Measurements from ENCODE around the gene ZDHHC14. TPM values are rescaled to one million over a fixed set of nuclear protein-coding genes. Genes with fewer than 3 reads are reported as not detected.

The ZDHHC14 gene
- total RNA-seq, 2 donors from 2014 or later, result 53.3 to 66.2 TPM

DNA sequence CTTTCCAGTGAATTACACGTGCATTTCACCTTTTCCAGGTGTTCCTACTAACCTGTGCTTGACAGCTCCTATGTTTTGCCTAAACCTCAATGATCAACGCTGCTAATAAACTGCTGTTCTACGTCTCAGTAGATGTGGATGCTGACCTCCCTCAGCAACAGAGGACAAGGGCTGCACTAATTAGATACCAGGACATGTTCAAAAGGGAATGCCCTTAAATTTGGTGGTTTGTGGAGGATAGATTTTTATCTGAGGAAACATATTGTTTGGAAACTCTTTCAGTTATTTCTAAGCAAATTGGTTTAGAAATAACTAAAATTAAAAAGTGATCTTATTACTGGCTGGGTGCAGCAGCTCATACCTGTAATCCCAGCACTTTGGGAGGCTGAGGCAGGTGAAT is 19.1 kb upstream of the ZDHHC14 start:
- TF ChIP-seq POLR2A (IDR thresholded peaks at IDR 0.05), result no peak
- Histone ChIP-seq H3K36me3 (no peaks in the 10 kb centered on the region), H3K27me3 (replicated peaks; ENCODE audit: insufficient read depth) (no peaks in the 10 kb centered on the region), H3K4me3 (no peak overlapping the region), H3K9me3 (no peaks in the 10 kb centered on the region), H3K4me1 (replicated peaks) (no peaks in the 10 kb centered on the region), H3K27ac (no peak overlapping the region)
- intact Hi-C loops (cut with DNase I), result no loop called here
- no peak for DNase-seq (ENCODE audit: low spot score)
- WGBS, result 61% methylated on average over 3 of the region's 3 CpGs

DNA sequence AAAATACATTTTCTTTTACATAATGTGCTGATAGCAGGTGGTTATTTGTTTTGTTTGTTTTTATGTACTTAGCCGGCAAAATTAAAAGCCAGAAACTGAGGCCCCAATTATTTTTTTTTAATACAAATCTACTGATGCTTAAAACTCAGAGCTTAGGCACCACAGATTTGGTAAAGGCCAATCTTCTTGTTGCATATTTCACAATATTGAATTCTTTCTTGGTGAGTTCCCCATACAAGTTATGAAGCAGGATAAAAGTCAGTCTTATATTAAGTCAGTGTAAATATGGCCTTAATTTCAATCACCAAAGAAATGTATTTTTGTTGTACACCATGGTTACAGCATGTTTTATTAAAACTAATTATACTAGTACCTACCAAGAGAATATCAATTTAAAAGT is 16.3 kb upstream of the ZDHHC14 start:
- WGBS, result 96% methylated on average over 1 of the region's 1 CpG
- Histone ChIP-seq H3K4me3 (no peak overlapping the region), H3K4me1 (replicated peaks) (no peaks in the 10 kb centered on the region), H3K27me3 (replicated peaks; ENCODE audit: insufficient read depth) (no peaks in the 10 kb centered on the region), H3K27ac (no peak overlapping the region), H3K9me3 (no peaks in the 10 kb centered on the region), H3K36me3 (no peaks in the 10 kb centered on the region)
- intact Hi-C loops (cut with DNase I), result no loop called here
- TF ChIP-seq POLR2AphosphoS5 (IDR thresholded peaks at IDR 0.05) (no peak), POLR2A (IDR thresholded peaks at IDR 0.05) (no peak)
- TF ChIP-seq, protein P1, sequence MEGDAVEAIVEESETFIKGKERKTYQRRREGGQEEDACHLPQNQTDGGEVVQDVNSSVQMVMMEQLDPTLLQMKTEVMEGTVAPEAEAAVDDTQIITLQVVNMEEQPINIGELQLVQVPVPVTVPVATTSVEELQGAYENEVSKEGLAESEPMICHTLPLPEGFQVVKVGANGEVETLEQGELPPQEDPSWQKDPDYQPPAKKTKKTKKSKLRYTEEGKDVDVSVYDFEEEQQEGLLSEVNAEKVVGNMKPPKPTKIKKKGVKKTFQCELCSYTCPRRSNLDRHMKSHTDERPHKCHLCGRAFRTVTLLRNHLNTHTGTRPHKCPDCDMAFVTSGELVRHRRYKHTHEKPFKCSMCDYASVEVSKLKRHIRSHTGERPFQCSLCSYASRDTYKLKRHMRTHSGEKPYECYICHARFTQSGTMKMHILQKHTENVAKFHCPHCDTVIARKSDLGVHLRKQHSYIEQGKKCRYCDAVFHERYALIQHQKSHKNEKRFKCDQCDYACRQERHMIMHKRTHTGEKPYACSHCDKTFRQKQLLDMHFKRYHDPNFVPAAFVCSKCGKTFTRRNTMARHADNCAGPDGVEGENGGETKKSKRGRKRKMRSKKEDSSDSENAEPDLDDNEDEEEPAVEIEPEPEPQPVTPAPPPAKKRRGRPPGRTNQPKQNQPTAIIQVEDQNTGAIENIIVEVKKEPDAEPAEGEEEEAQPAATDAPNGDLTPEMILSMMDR (IDR thresholded peaks at IDR 0.05), result no peak
- no peak for DNase-seq (ENCODE audit: low spot score)

DNA sequence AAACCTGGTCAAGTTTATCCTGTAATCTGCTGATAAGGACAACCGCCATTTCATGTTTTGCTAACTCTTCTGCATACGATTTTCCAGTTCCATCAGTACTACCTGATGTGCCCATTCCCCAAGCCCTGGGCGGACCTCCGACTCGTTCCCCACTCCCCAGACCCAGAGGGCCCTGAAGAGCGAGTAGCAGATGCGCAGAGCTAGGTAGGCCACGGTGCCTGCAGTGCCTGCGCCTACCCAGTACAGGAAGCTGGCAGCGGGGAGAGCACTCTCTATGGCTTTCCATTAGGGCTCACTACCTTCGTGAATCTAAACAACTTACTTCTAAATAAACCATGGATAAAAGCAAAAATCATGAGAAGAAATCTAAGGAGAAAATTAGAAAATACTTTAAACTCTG is 14.3 kb upstream of the ZDHHC14 start:
- 85% methylated on average over 11 of the region's 11 CpGs for WGBS

DNA sequence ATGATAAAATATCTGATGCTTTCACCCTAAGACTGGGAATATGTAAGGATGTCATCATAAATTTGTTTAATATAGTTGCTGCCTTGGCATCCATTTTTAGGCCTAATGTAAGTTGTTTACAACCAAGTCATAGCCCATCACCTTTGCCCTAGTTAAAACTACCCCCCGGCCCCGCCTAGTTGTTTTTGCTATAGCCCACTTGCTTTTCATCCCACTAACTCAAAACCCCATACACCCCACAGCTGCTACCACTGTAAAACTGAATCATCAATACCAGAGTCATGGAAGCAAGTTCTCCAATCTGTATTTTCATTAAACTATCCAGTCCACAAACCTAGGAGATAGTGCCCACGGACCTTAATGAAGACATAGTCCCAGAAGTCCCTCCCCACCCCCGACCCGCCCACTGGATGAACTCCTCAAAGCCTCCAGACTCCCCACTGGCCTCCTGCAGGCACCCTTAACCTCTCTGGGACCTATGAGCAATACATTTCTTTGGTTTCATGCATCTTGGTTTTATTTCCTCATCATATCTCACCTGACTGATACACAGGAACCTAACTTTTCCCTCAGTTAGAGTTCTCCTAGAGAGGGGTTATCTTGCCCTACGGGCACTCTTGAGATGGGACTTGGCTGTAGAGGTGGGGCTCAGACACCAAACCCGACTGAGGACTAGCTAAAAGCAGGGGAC is 12.5 kb upstream of the ZDHHC14 start:
- DNase-seq (ENCODE audit: low spot score), result no peak
- Histone ChIP-seq H3K27me3 (replicated peaks; ENCODE audit: insufficient read depth) (no peaks in the 10 kb centered on the region), H3K4me1 (replicated peaks) (no peaks in the 10 kb centered on the region), H3K27ac (no peak overlapping the region), H3K36me3 (no peaks in the 10 kb centered on the region), H3K9me3 (no peaks in the 10 kb centered on the region), H3K4me3 (no peak overlapping the region)
- WGBS, result 92% methylated on average over 7 of the region's 7 CpGs
- TF ChIP-seq POLR2AphosphoS5 (IDR thresholded peaks at IDR 0.05), result no peak
- intact Hi-C loops (cut with DNase I), result no loop called here

More for the DNA sequence above, 14.3 kb upstream of the ZDHHC14 start:
- no peaks in the 10 kb centered on the region for H3K9me3 ChIP-seq
- DNase-seq (ENCODE audit: low spot score), result no peak
- intact Hi-C loops (cut with DNase I), result no loop called here
- no peaks in the 10 kb centered on the region for H3K4me1 ChIP-seq (replicated peaks)
- H3K27me3 ChIP-seq (replicated peaks; ENCODE audit: insufficient read depth), result no peaks in the 10 kb centered on the region
- TF ChIP-seq POLR2AphosphoS5 (IDR thresholded peaks at IDR 0.05), result no peak
- no peak for TF ChIP-seq POLR2A (IDR thresholded peaks at IDR 0.05)
- TF ChIP-seq, protein P1 (IDR thresholded peaks at IDR 0.05), result no peak
- H3K4me3 ChIP-seq, result no peak overlapping the region
- no peak overlapping the region for H3K27ac ChIP-seq
- no peaks in the 10 kb centered on the region for H3K36me3 ChIP-seq

DNA sequence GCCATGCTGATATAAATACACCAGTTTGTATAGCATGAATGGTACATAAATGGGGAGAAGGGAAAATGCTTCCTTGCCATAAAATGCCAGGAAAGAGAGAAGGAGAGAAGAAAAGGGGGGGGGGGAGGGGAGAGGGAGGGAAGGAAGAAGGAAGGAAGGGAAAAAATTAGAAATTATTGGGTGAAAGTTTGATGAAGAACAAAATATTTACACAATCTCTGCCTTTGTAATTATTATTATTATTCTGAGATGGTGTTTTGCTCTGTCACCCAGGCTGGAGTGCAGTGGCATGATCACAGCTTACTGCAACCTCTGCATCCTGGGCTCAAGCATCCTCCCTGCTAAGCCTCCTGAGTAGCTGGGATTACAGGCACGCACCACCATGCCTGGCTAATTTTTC is 10.2 kb upstream of the ZDHHC14 start:
- no peaks in the 10 kb centered on the region for H3K27me3 ChIP-seq (replicated peaks; ENCODE audit: insufficient read depth)
- DNase-seq (ENCODE audit: low spot score), result no peak
- TF ChIP-seq POLR2AphosphoS5 (IDR thresholded peaks at IDR 0.05) (no peak), POLR2A (IDR thresholded peaks at IDR 0.05) (no peak)
- TF ChIP-seq, protein P1 (IDR thresholded peaks at IDR 0.05), result no peak
- H3K4me3 ChIP-seq, result no peak overlapping the region
- intact Hi-C loops (cut with DNase I), result no loop called here
- no peaks in the 10 kb centered on the region for H3K36me3 ChIP-seq
- WGBS, result 100% methylated on average over 1 of the region's 1 CpG
- H3K27ac ChIP-seq, result no peak overlapping the region
- H3K4me1 ChIP-seq (replicated peaks), result no peaks in the 10 kb centered on the region
- H3K9me3 ChIP-seq, result no peaks in the 10 kb centered on the region

Measured in prostate gland (tissue), 2 donors.